ENCODE results near the gene SLCO2B1. TPM values are rescaled to one million over a fixed set of nuclear protein-coding genes. Genes with fewer than 3 reads are reported as not detected.

The SLCO2B1 gene
- total RNA-seq, 1 experiment from 2014 or later = 0.73 TPM

GRCh38 chr11:75190652-75191329 is 39.9 kb downstream of the SLCO2B1 start:
- H3K9me3 ChIP-seq (replicated peaks) = no peaks in the 10 kb centered on the region
- H3K4me3 ChIP-seq = no peak overlapping the region
- no peaks in the 10 kb centered on the region for H3K36me3 ChIP-seq
- H3K27ac ChIP-seq = no peak overlapping the region
- peaks cover 7% of the 10 kb centered on the region; the same call in 1 of the 2 replicates for H3K4me1 ChIP-seq
- H3K27me3 ChIP-seq = no peaks in the 10 kb centered on the region
- no peak for DNase-seq

DNA sequence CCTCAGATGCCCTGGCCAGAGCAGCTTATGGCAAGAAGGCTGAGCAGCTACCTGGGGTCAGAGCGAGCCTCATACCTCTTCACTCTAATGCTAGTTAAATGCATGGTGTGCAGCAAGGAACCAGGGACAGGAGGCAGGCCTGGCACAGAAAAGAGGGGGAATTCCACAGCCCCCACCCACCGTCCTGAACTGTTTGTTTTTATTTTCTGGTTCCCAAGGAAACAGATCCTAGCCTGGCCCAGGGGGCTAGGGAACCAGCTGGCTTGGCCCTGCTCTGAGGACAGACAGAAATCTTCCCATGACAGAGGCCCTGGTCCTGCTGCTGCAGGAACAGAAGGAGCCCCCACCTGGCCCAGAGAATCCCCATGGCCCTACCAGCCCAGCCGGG is 40.4 kb downstream of the SLCO2B1 start:
- Histone ChIP-seq H3K9me3 (replicated peaks) (no peaks in the 10 kb centered on the region), H3K4me3 (no peak overlapping the region), H3K36me3 (no peaks in the 10 kb centered on the region), H3K27me3 (no peaks in the 10 kb centered on the region), H3K4me1 (peaks cover 12% of the 10 kb centered on the region; the same call in 1 of the 2 replicates), H3K27ac (no peak overlapping the region)
- DNase-seq = peak; percentile 26 to 37

GRCh38 chr11:75193271-75193670 is 42.4 kb downstream of the SLCO2B1 start:
- Histone ChIP-seq H3K27me3 (no peaks in the 10 kb centered on the region), H3K4me3 (no peak overlapping the region), H3K27ac (no peak overlapping the region), H3K9me3 (replicated peaks) (no peaks in the 10 kb centered on the region), H3K4me1 (peaks cover 22% of the 10 kb centered on the region), H3K36me3 (no peaks in the 10 kb centered on the region)
- no peak for DNase-seq

- H3K9me3 ChIP-seq (replicated peaks) = no peaks in the 10 kb centered on the region
- H3K36me3 ChIP-seq = no peaks in the 10 kb centered on the region
- no peak overlapping the region for H3K4me3 ChIP-seq
- H3K27me3 ChIP-seq = no peaks in the 10 kb centered on the region
- no peak overlapping the region for H3K27ac ChIP-seq
- peaks cover 27% of the 10 kb centered on the region for H3K4me1 ChIP-seq
- DNase-seq = no peak
Observed at GRCh38 chr11:75193711-75194110, 42.8 kb downstream of the SLCO2B1 start.

- peaks cover 31% of the 10 kb centered on the region for H3K4me1 ChIP-seq
- no peak for DNase-seq
- H3K27me3 ChIP-seq = no peaks in the 10 kb centered on the region
- no peaks in the 10 kb centered on the region for H3K36me3 ChIP-seq
- H3K4me3 ChIP-seq = no peak overlapping the region
- no peaks in the 10 kb centered on the region for H3K9me3 ChIP-seq (replicated peaks)
- H3K27ac ChIP-seq = no peak overlapping the region
Observed at GRCh38 chr11:75194147-75194546, 43.2 kb downstream of the SLCO2B1 start.

- no peak for DNase-seq
- Histone ChIP-seq H3K27me3 (no peaks in the 10 kb centered on the region), H3K9me3 (replicated peaks) (no peaks in the 10 kb centered on the region), H3K36me3 (no peaks in the 10 kb centered on the region), H3K27ac (no peak overlapping the region), H3K4me3 (no peak overlapping the region), H3K4me1 (peaks cover 43% of the 10 kb centered on the region)
Observed at GRCh38 chr11:75195167-75195962, 44.5 kb downstream of the SLCO2B1 start.

DNA sequence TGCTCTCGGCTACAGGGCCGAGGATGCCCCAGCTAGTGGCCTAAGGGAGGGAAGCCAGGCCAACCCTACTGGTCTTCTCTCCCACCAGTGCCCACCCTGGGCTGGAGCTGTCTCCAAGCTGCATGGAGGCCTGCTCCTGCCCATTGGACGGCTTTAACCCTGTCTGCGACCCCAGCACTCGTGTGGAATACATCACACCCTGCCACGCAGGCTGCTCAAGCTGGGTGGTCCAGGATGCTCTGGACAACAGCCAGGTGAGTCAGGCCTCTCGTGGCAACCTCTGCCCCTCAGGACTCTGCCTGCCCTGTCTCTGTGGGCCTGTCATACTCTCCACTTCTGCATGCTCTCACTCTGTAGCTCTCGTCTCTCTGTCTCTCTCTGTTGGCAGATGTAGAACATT is 45.5 kb downstream of the SLCO2B1 start:
- H3K27ac ChIP-seq = no peak overlapping the region
- no peaks in the 10 kb centered on the region for H3K9me3 ChIP-seq (replicated peaks)
- H3K4me1 ChIP-seq = peaks cover 43% of the 10 kb centered on the region
- DNase-seq = peak; percentile 42 to 43
- H3K27me3 ChIP-seq = no peaks in the 10 kb centered on the region
- no peak overlapping the region for H3K4me3 ChIP-seq
- no peaks in the 10 kb centered on the region for H3K36me3 ChIP-seq

DNA sequence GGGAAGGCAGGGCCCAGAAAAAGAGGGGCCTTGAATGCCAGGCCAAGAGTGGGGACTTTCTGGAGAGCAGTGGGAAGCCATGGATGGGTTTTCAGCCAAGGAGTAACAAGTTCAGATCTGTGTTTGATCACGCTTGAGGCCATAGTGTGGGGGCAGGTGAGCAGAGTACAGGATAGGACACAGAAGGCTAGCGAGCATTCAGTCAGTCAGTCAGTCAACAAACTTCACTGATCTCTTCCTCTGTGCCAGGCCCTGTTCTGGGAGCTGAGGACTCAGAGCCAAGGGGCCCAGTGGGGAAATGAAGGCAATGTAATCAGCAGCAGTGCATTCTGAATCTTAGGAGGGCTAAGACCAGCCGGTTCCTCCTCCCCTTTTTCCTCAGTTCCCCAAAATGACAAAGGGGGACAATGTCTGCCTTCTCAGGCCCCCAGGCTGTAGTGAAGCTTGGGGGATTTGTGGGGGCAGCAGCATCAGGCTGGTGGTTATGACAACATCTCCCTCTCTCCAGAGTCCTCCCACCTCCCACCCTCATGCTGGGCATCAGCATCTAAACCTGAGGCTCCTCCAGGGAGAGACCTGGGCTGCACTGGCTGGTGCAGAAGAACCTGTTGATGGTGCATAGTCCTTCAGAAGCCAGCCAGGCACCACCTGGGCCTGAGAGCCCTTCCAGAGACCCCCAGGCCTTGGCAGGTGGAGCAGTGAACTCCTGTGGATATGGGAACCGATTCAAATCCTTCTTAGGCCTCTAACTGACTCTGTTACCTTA is 46.8 kb downstream of the SLCO2B1 start:
- no peaks in the 10 kb centered on the region for H3K9me3 ChIP-seq (replicated peaks)
- H3K4me3 ChIP-seq = no peak overlapping the region
- no peaks in the 10 kb centered on the region for H3K36me3 ChIP-seq
- no peak for DNase-seq
- no peak overlapping the region for H3K27ac ChIP-seq
- peaks cover 39% of the 10 kb centered on the region for H3K4me1 ChIP-seq
- no peaks in the 10 kb centered on the region for H3K27me3 ChIP-seq

DNA sequence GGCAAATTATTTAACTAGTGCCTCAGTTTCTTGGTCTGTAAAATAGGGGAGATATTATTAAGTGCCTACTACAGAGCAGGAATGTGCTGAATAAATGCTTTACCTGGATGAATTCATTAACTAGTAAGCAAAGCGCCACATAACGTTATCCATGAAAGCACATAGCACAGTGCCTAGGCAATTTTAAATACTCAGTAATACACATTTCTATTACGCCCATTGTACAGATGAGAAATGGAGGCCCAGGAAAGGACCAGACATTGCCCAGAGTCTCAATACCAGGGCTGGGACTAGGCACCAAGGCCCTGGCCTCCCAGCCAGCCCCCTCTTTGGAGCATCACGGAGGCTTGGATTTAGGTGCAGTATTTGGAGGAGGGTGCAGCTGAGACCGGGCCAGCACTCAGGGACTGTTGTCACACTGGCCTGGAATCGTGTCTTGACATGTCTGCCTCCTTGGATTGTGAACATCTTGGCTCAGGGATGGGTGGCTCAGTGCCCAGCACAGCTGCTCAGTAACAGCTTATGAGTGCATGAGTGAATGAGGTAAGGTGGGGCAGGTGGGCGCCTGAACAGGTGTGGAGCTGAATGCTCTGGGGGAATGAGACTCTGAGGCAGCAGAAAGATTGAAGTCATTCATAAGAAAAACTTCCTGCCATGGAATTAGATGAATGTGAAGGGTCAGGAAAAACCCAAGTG is 47.5 kb downstream of the SLCO2B1 start:
- Histone ChIP-seq H3K27ac (peak overlapping the region; percentile 50; the same call in 1 of the 2 replicates), H3K9me3 (replicated peaks) (no peaks in the 10 kb centered on the region), H3K4me3 (no peak overlapping the region), H3K27me3 (no peaks in the 10 kb centered on the region), H3K4me1 (peaks cover 39% of the 10 kb centered on the region), H3K36me3 (no peaks in the 10 kb centered on the region)
- DNase-seq = peak in 1 of 2 experiments; percentile 40

GRCh38 chr11:75199412-75199955 is 48.6 kb downstream of the SLCO2B1 start:
- Histone ChIP-seq H3K4me3 (no peak overlapping the region), H3K27me3 (no peaks in the 10 kb centered on the region)
- peak; percentile 84 to 91 for DNase-seq

DNA sequence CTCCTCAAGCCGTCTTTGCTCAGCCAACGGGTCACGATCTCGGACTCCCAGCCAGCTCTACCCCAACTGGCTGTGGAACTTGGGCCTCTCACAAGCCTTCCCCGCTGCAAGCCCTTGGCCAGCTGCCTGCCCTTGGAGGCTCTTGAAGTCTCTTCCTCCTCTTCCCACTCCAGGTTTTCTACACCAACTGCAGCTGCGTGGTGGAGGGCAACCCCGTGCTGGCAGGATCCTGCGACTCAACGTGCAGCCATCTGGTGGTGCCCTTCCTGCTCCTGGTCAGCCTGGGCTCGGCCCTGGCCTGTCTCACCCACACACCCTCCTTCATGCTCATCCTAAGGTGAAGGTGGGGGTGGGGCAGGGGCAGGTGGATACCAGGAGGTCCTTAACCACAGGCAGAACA is 49.1 kb downstream of the SLCO2B1 start:
- DNase-seq = peak in 1 of 2 experiments; percentile 49
- no peaks in the 10 kb centered on the region for H3K36me3 ChIP-seq
- H3K27me3 ChIP-seq = no peaks in the 10 kb centered on the region
- peaks cover 39% of the 10 kb centered on the region for H3K4me1 ChIP-seq
- H3K4me3 ChIP-seq = no peak overlapping the region
- peak overlapping the region; percentile 50 for H3K27ac ChIP-seq
- no peaks in the 10 kb centered on the region for H3K9me3 ChIP-seq (replicated peaks)

More at GRCh38 chr11:75199412-75199955, 48.6 kb downstream of the SLCO2B1 start:
- no peaks in the 10 kb centered on the region for H3K36me3 ChIP-seq
- peak overlapping the region; percentile 50 for H3K27ac ChIP-seq
- no peaks in the 10 kb centered on the region for H3K9me3 ChIP-seq (replicated peaks)
- peaks cover 39% of the 10 kb centered on the region for H3K4me1 ChIP-seq

GRCh38 chr11:75200531-75200930 is 49.6 kb downstream of the SLCO2B1 start:
- Histone ChIP-seq H3K9me3 (replicated peaks) (no peaks in the 10 kb centered on the region), H3K4me3 (no peak overlapping the region), H3K36me3 (no peaks in the 10 kb centered on the region), H3K27me3 (no peaks in the 10 kb centered on the region), H3K4me1 (peaks cover 39% of the 10 kb centered on the region), H3K27ac (no peak overlapping the region)
- DNase-seq = no peak

DNA sequence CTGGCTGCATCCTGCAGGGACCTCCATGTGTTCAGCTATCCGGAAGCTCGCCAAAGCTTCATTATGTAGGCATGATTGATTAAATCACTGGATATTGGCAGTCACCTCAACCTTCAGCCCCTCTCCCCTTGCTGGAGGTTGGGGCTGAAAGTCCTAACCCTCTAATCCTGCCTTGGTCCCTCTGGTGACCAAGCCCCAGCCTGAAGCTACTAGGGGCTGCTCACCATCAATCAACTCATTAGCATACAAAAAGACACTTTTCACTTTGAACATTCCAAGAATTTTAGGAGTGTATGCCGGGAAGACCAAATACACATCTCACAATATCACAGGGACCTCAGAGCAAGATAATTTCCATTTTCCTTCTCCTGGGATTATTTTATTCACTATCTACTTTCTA is 50.9 kb downstream of the SLCO2B1 start:
- H3K36me3 ChIP-seq = no peaks in the 10 kb centered on the region
- H3K4me1 ChIP-seq = peaks cover 29% of the 10 kb centered on the region
- no peaks in the 10 kb centered on the region for H3K9me3 ChIP-seq (replicated peaks)
- H3K4me3 ChIP-seq = no peak overlapping the region
- H3K27me3 ChIP-seq = no peaks in the 10 kb centered on the region
- no peak overlapping the region for H3K27ac ChIP-seq
- DNase-seq = no peak

DNA sequence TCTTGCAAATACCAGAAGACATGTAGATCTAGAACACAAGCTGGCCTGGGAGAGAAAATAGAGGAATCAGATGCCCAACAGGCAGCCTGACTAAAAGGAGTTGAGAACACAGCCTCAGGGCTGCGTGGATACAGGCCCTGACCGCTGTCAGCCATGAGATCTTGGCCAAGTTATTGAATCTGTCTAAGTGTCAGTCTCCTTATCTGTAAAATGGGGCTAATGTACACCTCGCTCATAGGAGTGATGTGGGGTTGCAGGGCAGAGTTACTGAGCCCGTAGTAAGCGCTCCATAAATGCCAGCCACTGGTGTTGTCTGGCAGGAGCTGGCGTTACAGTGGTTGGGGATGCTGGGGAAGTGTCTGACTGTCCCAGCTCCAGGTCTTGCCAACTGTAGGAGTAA is 51.3 kb downstream of the SLCO2B1 start:
- Histone ChIP-seq H3K36me3 (no peaks in the 10 kb centered on the region), H3K4me3 (no peak overlapping the region), H3K27me3 (no peaks in the 10 kb centered on the region), H3K9me3 (replicated peaks) (no peaks in the 10 kb centered on the region), H3K4me1 (peaks cover 26% of the 10 kb centered on the region), H3K27ac (no peak overlapping the region)
- DNase-seq = no peak
